Astrocyte of the cerebellum (primary cell): ENCODE data around the gene PKD2L2.
"Not testable (repeated sequence)": the region's sequence is repeated elsewhere in the genome, so short reads cannot be mapped to it uniquely, and the experiment has no call there.

Source experiments
- DNase-seq: peaks from one replicate; pipeline ENCODE4 v3.0.0-alpha.2; 2011; ENCODE audit warnings: low read depth
- H3K4me3 ChIP-seq: 2 replicates; pipeline ENCODE4 v1.5.1; 2011; ENCODE audit warnings: mild to moderate bottlenecking, low read depth, low read length, moderate library complexity
- in situ Hi-C: cut with HindIII; loops from 2 replicates; pipeline ENCODE4 v1.10.0; 2017; ENCODE audit warnings: low sequenced_read_pairs
- TF ChIP-seq, protein P1 (sequence below): IDR thresholded peaks from 2 replicates; pipeline ENCODE4 v1.5.1; 2012; ENCODE audit warnings: low read length, low read depth, moderate library complexity, mild to moderate bottlenecking; ENCODE audit errors: missing control alignments

The PKD2L2 gene

DNA sequence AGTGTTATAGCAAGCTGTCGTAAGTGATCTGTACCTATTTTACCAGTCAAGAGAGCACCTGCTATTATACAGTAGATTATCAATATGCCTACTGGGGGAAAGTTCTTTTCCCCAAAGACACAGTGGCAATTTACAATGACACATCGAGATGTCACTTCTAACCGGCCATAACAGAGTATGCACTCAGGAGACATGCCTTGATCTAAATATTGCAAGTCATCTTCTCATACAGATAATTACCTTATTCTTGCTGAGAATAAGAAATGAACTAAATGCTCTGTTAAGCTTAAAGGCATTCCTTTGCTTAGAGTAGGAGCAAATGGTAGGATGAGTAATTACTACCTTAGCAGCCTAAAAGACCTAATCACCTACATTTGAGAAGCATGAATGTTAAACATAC, 71.6 kb downstream of the PKD2L2 start:
- no peak overlapping the region for H3K4me3 ChIP-seq
- TF ChIP-seq, protein P1, sequence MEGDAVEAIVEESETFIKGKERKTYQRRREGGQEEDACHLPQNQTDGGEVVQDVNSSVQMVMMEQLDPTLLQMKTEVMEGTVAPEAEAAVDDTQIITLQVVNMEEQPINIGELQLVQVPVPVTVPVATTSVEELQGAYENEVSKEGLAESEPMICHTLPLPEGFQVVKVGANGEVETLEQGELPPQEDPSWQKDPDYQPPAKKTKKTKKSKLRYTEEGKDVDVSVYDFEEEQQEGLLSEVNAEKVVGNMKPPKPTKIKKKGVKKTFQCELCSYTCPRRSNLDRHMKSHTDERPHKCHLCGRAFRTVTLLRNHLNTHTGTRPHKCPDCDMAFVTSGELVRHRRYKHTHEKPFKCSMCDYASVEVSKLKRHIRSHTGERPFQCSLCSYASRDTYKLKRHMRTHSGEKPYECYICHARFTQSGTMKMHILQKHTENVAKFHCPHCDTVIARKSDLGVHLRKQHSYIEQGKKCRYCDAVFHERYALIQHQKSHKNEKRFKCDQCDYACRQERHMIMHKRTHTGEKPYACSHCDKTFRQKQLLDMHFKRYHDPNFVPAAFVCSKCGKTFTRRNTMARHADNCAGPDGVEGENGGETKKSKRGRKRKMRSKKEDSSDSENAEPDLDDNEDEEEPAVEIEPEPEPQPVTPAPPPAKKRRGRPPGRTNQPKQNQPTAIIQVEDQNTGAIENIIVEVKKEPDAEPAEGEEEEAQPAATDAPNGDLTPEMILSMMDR, result no peak
- in situ Hi-C loops, result no loop called here
- no peak for DNase-seq

DNA sequence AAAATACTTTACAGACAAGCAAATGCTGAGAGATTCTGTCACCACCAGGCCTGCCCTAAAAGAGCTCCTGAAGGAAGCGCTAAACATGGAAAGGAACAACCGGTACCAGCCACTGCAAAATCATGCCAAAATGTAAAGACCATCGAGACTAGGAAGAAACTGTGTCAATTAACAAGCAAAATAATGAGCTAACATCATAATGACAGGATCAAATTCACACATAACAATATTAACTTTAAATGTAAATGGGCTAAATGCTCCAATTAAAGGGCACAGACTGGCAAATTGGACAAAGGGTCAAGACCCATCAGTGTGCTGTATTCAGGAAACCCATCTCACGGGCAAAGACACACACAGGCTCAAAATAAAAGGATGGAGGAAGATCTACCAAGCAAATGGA, 81.1 kb downstream of the PKD2L2 start:
- DNase-seq, in situ Hi-C loops: not testable (repeated sequence)

DNA sequence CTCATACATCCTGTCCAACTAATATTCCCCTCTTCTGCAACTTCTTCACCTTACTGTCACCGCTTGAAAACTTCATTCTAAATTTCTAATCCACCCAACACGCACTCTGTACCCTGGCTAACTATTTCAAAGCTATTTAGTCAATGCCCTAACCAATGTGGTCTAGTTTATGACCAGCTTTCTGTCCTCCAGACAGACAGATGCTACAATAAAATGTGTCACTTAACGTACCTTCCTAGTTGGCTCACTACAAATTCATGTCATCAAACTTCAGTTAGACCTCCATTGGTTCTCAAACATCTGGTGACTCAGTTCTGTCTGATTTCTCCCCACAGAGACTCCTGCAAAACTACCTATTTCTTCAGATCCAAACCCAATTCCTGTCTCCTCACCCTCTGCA, 86.0 kb downstream of the PKD2L2 start:
- no peak for DNase-seq
- H3K4me3 ChIP-seq, result no peak overlapping the region
- in situ Hi-C loops, result no loop called here
- TF ChIP-seq, protein P1, result no peak

More for the DNA sequence above, 81.1 kb downstream of the PKD2L2 start:
- H3K4me3 ChIP-seq, result not testable (repeated sequence)

DNA sequence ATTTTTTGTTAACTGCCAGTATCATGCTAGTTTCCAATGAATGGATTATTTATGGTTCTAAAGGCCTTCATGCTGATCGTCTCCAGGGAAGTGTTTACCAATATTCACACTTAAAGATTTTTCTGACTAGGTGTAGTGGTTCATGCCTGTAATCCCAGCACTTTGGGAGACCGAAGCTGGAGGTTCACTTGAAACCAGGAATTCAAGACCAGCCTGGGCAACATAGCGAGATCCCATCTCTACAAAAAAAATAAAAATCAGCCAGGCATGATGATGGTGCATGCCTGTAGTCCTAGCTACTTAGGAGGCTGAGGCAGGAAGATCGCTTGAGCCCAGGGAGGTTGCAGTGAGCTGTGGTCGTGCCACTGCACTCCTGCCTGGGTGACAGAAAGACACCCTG, 100.2 kb downstream of the PKD2L2 start:
- no peak for DNase-seq
- no peak overlapping the region for H3K4me3 ChIP-seq
- TF ChIP-seq, protein P1, result no peak
- in situ Hi-C loops, result no loop called here
